GM18858 (cell line): ENCODE measurements around the gene NPHS1.
"Not testable (repeated sequence)": the region's sequence is repeated elsewhere in the genome, so short reads cannot be mapped to it uniquely, and the experiment has no call there.

ENCODE experiments used
- ATAC-seq: cut with Tn5 transposase; IDR thresholded peaks from one replicate; pipeline ENCODE4 v1.9.1; 2021; ENCODE audit not compliant: unreplicated experiment

NPHS1 gene

DNA sequence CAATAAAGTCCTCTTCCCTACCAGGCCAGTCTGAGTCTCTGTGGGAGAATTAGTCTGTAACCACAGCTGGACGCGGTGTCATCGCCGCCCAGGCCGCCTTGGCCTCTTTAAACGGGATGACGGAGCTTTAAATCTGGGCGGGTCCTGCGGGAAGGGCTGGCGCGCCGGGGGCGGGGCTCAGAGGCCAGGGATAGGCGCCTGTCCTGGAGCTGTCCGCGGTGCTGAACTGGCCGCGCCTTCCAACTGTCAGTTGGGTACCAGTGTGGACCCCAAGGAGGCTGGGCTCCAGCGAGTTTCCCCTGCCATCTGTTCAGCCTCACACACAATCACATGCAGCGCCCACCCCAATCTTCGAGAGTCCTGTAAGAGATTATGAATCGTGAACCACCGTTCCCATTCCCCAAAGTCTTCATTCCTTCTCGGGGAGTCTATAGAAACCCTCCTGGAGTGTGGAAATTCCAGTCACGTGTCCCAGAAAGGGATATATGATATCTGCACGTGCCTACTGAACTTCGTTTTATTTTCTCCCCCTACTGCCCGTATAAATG lies 27.5 kb upstream of the NPHS1 start:
- ATAC-seq = no peak

DNA sequence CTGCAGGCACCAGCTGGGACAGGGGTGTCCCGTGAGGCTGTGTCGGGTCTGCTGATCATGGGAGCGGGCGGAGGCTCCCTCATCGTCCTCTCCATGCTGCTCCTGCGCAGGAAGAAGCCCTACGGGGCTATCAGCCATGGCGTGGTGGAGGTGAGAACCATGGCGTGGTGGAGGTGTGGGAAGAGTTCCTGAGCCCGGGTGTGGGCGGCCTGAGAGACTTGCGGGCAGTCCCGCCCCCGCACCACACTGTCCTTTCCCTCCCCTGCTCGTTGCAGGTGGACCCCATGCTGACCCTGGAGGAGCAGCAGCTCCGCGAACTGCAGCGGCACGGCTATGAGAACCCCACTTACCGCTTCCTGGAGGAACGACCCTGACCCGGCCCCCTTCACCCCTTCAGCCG lies 26.8 kb upstream of the NPHS1 start:
- ATAC-seq = no peak

DNA sequence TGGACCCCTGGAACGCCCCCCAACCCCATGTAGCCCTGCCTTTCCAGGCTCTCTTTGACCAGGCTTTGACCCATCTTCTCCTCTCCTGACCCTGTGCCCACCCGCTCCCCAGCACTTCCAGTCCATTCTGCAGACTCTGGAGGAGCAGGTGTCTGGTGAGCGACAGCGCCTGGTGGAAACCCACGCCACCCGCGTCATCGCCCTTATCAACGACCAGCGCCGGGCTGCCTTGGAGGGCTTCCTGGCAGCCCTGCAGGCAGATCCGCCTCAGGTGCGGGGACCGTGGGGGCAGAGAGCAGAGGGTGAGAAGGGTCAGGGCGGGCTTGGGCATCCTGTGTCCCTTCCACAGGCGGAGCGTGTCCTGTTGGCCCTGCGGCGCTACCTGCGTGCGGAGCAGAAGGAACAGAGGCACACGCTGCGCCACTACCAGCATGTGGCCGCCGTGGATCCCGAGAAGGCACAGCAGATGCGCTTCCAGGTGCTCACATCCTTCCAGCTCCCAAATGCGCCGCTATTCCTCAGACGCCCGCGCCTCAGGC lies 22.2 kb upstream of the NPHS1 start:
- no peak for ATAC-seq

DNA sequence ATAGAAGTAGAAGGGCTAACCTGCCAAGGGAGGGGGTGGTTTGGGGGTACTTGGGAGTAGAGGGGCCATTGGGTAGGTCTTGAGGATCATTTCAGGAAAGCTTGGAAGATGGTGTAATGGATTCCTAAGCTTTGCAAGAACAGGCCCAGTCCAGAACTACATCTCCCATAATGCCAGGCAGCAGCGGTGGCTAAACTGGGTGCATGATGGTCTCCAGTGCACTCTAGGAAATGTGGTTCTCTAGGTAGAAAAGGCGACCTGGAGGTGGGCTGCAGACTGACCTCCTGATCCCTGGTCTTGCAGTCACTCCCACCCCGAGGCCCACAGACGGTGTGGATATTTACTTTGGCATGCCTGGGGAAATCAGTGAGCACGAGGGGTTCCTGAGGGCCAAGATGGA lies 19.9 kb upstream of the NPHS1 start:
- no peak for ATAC-seq

DNA sequence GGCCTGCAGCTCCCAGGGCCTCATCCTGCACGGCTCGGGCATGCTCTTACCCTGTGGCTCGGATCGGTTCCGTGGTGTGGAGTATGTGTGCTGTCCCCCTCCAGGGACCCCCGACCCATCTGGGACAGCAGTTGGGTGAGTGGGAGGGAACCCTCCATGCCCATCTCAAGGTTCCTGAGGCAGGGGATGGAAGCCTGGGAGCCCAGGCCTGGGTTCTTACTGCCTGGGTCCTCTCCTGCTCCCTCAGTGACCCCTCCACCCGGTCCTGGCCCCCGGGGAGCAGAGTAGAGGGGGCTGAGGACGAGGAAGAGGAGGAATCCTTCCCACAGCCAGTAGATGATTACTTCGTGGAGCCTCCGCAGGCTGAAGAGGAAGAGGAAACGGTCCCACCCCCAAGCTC lies 19.3 kb upstream of the NPHS1 start:
- ATAC-seq = no peak

DNA sequence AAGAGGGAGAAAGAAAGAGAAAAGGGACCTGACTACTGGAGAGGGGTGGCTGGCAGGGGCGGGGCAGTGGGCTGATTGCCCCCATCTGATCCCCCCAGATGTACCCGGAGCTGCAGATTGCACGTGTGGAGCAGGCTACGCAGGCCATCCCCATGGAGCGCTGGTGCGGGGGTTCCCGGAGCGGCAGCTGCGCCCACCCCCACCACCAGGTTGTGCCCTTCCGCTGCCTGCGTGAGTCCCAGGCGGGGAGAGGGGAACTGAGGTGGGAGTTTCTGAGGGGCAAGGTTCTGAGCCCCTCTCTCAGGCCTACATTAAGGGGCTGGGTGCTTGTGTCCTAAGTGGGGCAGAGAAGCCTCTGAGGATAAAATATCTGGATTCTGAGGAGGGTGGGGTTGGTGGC lies 18.5 kb upstream of the NPHS1 start:
- ATAC-seq = no peak

DNA sequence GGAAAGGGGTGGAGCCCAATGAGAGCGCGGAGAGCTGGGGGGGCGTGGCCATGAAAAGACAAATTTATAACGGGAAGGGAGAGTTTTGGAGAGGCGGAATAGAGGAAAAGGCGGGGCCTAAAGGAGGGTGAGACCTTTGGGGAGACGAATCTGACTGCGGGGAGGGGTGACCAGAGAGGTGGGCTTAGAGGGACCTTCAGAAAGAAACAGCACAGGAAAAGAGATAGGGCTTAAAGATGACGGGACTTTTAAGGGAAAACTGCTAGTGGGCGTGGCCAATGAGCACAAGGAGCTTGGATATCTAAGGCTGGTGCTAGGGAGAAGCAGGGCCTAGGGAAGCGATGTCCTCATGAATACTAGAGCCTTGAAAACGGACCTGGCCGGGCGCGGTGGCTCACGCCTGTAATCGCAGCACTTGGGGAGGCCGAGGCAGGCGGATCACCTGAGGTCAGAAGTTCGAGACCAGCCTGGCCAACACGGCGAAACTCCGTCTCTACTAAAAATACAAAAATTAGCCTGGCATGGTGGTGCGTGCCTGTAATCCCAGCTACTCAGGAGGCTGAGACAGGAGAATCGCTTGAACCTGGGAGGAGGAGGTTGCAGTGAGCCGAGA lies 17.9 kb upstream of the NPHS1 start:
- ATAC-seq = not testable (repeated sequence)

DNA sequence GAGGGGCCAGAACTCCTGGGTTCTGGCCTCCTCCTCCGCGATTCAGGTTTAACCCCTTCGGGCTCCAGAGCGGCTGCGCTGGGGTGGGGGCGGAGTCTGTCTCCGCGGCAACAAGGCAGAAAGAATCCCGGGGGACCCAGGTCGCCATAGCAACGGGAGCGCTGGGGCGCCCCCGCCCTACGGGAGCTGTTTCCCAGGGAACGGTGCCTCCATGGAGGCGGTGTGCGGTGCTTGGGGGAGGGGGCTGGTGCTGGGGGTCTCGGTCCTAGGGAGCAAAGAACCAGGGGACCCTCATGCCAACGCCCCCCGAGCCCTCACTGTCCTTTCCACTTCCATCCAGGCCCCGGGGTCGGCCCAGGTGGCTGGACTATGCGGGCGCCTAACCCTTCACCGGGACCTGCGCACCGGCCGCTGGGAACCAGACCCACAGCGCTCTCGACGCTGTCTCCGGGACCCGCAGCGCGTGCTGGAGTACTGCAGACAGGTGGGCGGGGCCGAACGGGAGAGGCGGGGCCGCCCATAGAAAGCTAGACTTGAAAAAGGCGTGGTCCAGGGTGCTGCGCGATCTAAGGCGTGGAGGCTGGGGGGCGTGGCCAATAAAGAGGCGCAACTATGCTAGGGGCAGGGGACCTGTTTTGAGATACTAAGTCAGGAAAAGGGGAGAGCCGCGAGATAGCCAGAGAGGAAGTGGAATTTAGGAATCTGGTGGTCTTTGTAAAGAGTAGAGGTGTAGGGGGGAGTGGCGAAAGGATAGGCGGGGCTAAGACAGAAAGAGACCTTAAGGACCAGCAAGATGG lies 17.2 kb upstream of the NPHS1 start:
- ATAC-seq = no peak

DNA sequence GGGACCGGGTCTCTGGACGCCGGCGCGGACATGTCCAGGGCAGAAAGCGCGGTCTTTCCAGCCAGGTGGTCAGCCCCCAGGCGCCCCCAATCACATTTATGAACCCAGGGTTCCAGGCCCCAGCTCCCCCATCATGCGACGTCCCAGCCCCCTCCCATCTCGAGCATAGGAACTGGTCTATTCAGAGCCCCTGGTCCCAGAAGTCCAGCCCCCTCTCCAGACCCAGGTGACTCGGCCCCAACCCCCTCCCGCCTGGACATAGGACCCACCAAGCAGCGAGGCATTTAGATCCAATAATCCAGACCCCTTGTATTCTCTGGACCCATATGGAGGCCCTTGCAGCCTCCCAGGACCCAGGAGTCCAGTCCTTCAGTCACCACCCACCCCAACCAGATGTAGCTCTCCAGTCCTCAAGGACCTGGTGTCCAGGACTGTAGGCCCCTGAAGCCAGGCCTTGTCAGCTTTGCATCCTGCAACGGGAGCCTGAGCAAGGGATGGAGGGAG lies 16.6 kb upstream of the NPHS1 start:
- ATAC-seq = no peak

DNA sequence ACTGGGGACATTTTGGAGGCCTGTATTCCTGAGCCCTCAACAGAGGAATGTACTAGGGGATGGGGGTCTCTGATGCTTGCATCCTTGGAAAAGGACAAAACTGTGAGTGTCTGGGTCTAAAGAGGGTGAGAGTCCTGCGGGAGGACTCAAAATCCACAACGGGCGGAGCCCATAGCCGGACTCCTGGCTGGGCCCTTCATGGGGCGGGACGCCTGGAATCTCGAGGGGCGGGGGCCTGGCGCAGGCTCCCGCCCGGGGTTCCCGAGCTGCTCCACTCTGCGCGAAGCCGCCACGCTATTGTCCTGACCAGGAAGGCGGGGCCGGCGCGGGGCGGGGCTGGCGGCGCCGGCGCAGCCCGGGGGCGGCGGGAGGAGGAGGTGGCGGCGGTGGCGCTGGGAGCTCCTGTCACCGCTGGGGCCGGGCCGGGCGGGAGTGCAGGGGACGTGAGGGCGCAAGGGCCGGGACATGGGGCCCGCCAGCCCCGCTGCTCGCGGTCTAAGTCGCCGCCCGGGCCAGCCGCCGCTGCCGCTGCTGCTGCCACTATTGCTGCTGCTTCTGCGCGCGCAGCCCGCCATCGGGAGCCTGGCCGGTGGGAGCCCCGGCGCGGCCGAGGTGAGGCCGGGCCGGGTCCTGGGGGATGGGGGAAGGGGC lies 16.0 kb upstream of the NPHS1 start, which contains the start of gene APLP1:
Gene APLP1, plus strand, starts transcription at position 403 of the 651 bp plus-strand sequence. Its CDS starts 63 bp downstream, at position 466.
- ATAC-seq = no peak

DNA sequence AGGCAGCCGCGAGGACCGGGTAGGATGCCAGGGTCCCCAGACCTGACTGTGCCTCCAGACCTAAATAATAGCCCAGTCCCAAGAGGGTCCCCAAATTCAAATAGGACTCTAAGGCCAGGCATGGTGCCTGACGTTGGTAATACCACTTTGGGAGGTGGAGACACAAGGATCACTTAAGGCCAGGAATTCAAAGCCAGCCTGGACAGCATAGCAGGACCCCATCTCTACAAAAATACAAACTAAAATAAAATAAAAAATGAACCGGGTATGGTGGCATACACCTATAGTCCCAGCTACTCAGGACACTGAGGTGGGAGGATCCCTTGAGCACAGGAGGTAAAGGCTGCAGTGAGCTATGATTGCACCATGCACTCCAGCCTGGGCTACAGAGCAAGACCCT lies 10.7 kb upstream of the NPHS1 start:
- ATAC-seq = no peak

DNA sequence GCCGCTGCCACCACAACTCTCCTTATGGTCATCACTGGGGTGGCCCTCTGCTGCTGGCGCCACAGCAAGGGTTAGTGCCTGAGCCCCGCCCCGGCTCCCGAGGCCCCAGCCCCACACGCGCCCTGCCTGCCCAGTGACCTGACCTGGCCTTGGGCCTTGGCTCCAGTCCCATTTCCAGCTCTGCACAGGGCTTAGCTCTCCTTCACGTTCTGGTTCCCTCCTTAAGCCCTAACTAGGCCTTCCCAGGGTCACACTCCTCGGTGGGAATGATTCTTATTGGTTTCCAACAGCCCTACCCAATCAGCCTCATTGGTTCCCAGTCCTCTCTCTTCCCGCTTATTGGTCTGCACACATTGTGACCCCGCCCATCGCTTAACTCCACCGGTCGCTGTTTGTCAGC lies 10.2 kb upstream of the NPHS1 start:
- ATAC-seq = no peak

DNA sequence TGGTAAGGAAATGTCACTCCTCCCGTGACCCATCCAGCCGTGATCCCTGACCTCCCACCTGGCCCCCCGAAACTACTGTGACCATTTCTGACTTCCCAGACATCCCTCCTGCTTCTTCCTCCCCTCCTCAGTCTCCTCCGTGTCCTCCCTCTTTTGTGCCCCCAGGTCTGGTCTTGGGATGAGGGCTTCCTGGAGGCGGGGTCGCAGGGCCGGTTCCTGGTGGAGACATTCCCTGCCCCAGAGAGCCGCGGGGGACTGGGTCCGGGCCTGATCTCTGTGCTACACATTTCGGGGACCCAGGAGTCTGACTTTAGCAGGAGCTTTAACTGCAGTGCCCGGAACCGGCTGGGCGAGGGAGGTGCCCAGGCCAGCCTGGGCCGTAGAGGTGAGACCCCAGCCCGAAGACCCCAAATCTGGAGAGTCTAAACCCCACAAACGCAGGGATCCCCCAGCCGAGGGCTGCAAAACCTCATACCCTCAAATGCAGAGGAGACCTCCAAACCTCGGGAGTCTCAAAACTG lies 9.4 kb upstream of the NPHS1 start:
- ATAC-seq = no peak

DNA sequence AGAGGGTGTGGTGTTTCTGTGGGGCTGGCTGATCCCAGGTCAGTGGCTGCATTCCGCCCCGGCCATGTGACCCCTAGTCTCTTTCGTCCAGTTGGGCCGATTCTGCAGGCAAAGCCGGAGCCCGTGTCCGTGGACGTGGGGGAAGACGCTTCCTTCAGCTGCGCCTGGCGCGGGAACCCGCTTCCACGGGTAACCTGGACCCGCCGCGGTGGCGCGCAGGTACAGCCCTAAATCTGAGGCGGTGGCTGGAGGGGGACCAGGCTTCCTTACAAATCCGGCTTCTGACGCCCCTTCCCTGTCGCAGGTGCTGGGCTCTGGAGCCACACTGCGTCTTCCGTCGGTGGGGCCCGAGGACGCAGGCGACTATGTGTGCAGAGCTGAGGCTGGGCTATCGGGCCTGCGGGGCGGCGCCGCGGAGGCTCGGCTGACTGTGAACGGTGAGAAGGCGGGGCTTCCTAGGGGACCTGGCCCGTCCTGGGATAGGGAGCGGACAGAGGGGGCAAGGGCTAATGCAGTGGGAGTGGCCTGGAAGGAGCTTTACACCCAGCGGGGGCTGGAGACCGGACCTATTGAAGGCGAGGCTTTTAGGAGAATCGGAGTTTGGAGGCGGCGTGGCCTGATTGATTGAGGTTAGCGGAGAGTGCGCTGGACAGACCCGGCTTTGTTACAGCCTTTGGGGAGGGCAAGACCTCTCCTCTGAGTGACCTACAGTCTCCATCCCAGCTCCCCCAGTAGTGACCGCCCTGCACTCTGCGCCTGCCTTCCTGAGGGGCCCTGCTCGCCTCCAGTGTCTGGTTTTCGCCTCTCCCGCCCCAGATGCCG lies 8.7 kb upstream of the NPHS1 start:
- no peak for ATAC-seq

DNA sequence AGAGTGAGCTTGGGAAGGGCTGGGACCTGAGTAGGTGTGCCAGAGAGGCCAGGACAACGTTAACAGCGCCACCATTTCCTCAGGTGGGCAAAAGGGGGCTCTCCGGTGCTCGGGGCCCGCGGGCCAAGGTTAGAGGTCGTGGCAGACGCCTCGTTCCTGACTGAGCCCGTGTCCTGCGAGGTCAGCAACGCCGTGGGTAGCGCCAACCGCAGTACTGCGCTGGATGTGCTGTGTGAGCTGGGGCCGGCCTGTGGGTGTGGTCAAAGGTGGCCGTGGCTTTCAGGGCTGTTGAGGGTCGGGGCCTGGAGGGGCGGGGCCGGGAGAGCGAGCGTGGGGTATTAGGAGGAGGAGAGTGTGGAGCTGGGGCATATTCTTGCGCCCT lies 8.1 kb upstream of the NPHS1 start:
- no peak for ATAC-seq

DNA sequence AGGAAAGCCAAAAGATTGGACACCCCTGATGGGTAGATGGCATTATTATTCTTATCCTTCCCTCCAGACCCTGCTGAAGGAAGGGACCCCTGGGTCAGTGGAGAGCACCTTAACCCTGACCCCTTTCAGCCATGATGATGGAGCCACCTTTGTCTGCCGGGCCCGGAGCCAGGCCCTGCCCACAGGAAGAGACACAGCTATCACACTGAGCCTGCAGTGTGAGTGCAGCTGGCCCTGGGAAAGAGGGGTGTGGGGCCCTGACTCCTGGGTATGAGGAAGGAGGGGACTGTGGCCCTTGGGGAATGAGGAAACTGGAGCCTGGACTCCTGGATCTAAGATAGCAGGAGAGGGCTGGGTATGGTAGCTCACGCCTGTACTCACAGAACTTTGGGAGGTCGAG lies 7.1 kb upstream of the NPHS1 start:
- no peak for ATAC-seq

DNA sequence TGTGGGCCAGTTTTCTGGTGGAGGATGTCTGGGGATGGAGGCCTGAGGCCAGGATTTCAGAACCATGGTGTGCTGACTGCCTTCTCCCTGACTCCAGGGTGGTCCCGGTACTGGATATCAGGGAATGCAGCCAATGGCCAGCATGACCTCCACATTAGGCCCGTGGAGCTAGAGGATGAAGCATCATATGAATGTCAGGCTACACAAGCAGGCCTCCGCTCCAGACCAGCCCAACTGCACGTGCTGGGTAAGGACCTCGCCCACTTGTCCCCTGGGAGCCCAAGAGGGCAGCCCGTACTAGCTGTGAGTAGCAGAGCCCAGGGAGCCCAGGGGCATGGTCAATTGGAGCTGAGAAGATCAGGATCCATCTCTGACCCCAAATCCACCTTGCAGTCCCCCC lies 6.0 kb upstream of the NPHS1 start:
- ATAC-seq = no peak

DNA sequence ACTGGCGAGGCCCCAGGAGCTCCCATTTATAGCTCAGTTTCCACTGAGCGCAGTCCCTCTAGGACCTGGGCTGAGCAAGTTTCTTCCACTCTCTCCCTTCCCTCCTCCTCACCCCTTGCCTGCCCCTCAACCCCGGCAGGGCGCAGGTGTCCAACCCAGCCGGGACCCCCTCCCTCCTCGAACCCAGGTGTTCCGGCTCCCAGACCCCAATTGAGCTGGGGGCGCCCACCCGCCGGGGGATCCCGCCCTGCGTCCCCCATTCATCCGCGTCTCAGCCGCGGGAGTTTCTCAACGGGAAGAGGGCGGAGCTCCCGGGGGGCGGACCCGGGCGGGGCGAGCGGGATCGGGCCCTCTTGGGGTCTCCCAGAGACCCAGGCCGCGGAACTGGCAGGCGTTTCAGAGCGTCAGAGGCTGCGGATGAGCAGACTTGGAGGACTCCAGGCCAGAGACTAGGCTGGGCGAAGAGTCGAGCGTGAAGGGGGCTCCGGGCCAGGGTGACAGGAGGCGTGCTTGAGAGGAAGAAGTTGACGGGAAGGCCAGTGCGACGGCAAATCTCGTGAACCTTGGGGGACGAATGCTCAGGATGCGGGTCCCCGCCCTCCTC lies 4.3 kb upstream of the NPHS1 start, which contains the start of gene KIRREL2:
Gene KIRREL2, plus strand, starts transcription at position 366 of the 604 bp plus-strand sequence. Its CDS starts 209 bp downstream, at position 575.
- no peak for ATAC-seq

DNA sequence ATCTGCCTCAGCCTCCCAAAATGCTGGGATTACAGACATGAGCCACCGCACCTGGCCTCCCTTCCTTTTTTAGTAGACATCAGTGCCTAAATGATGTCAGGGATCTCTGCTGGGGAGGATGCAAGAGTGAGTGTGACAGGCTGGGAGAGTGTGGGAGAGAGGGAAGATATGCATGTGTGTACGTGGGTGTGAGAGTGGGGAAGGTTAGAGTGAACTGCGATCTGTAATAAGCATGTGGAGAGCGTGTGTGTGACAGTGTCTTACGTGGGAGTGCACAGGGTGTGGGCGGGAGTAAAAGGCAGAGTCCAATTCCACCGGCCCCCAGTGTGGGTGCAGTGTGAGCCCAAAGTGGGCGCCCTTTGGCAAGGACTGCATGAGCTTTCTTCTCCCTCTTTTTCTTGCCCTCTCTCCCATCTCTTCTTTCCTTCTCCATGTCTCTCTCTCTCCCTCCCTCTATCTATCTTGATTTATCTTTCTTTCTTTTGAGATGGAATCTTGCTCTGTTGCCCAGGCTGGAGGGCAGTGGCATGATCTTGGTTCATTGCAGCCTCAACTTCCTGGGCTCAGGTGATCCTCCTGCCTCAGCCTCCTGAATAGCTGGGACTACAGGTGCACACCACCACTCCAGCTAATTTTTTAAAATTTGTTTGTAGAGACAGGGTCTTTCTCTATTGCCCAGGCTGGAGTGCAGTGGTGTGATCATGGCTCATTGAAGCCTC lies 893 bp upstream of the NPHS1 start:
- no peak for ATAC-seq
